SHP77 treated with DMSO at 0.1 percent for 48 hours (cell line): ENCODE measurements around the gene ZNF74.
A peak's percentile ranks its signal among the peaks of the same experiment; 100 is the strongest.
"Not testable (repeated sequence)": the region's sequence is repeated elsewhere in the genome, so short reads cannot be mapped to it uniquely, and the experiment has no call there.

ENCODE experiments used
- DNase-seq: peaks from one replicate; lab custom pipeline; 2025; lab: John Stamatoyannopoulos, UW

The ZNF74 gene

DNA sequence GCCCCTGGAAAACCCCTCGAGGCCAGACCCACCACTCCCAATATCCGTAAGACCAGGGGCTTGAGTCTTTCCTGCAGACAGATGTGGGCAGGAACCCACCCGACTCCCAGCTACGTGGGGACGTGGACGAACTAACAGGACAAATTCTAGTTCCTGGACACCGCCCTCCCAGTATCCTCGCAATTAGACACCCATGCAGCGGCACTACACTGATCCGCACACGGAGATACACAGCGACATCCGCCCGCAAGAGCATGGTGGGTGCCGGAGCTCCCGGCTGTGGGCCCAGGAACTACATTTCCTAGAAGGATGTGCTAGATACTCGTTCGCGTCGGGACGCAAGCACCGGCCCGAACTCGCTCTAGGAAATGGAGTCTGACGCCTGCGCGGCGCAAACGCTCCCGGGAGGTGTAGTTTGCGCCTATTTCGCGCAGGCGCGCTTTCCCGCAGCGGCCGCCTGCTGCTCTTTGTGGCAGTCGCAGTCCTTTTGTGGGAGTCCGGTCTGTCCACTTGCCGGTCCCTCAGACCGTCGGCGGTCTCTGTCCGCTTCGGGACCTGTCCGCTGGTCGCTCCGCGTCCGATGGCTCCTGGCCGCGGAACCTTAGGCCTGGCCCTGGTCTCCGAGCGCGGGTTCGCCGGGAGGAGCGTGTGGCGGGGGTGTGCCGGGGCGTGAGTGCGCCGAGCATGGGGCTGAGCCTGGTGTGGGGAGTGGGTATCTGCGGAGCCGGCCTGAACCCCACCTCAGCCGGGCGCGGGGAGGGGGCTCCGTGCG lies at the start of gene ZNF74:
Gene ZNF74 (plus strand): TSS at position 447 of the 772 bp plus-strand sequence. CDS start 478 bp downstream, outside the sequence.
- peak; percentile 83 for DNase-seq

DNA sequence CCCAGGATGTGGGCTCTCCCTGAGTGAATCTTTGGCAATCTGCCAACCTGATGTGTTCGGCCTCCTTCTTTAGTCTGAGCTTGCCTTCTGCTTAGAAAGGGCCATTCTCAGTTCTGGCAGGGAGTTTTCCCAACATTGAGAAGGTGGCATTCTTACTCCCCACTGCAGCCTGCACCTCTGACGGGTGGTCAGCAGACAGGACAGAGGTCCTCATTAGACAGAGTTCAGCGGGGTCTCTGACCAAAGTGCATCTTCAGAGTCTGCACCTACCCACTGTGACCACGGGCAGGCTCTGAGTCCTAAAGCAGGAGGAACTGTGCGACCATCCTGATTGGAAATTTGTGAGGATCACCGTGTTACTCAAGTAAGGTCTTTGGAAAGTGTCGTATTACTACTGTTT lies 47.4 kb upstream of the ZNF74 start:
- DNase-seq: not testable (repeated sequence)

DNA sequence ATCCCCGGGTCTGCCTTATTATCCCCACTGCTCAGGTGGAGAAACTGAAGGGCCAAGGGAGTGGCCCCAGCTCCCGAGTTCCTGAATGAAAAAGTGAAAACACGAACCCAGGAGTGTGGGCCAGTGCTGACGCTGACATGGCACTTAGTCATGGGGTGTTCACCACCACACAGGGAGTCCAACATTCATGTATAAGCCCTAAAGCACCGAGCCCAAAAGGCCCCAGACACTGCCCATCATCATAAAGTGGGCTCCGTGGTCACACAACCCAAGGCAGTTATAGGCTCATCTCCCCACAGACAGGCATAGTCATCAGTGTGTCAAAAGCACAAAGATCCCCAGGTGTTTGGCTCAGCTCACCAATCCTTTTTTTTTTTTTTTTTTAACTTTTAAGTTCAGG lies 41.4 kb upstream of the ZNF74 start:
- DNase-seq: not testable (repeated sequence)

DNA sequence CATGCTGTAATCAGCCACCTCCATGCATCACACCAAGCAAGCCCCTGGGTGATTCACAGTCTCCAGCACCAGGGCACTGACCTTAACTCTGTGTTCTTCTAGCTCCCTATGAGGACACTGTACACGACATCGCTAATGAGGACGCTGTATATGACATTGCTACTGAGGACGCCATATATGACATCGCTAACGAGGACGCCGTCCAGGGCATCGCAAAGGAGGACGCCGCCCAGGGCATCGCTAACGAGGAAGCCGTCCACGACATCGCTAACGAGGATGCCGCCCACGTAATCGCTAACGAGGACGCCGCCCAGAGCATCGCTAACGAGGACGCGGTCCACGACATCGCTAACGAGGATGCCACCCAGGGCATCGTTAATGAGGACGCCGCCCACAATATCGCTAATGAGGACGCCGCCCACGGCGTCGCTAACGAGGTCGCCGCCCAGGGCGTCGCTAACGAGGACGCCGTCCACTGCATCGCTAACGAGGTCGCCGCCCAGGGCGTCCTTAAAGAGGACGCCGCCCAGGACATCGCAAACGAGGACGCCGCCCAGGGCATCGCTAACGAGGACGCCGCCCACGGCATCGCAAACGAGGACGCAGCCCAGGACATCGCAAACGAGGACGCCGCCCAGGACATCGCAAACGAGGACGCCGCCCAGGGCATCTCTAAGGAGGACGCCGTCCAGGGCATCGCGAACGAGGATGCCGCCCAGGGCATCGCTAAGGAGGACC lies 39.5 kb upstream of the ZNF74 start:
- no peak for DNase-seq

DNA sequence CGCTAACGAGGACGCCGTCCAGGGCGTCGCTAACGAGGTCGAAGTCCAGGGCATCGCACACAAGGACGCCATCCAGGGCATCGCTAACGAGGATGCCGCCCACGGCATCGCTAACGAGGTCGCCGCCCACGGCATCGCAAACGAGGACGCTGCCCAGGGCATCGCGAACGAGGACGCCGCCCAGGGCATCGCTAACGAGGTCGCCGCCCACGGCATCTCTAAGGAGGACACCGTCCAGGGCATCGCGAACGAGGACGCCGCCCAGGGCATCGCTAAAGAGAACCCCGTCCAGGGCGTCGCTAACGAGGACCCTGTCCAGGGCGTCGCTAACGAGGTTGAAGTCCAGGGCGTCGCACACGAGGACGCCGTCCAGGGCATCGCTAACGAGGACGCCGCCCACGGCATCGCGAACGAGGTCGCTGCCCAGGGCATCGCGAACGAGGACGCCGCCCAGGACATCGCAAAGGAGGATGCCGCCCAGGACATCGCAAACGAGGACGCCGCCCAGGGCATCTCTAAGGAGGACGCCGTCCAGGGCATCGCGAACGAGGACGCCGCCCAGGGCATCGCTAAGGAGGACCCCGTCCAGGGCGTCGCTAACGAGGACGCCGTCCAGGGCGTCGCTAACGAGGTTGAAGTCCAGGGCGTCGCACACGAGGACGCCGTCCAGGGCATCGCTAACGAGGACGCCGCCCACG lies 37.9 kb upstream of the ZNF74 start:
- DNase-seq: not testable (repeated sequence)

DNA sequence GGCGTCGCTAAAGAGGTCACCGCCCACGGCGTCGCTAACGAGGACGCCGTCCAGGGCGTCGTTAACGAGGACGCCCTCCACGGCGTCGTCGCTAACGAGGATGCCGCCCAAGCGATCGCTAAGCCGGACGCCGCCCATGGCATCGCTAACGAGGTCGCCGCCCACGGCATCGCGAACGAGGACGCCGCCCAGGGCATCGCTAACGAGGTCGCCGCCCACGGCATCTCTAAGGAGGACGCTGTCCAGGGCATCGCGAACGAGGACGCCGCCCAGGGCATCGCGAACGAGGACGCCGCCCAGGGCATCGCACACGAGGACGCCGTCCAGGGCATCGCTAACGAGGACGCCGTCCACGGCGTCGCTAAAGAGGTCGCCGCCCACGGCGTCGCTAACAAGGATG lies 37.0 kb upstream of the ZNF74 start:
- DNase-seq: not testable (repeated sequence)

DNA sequence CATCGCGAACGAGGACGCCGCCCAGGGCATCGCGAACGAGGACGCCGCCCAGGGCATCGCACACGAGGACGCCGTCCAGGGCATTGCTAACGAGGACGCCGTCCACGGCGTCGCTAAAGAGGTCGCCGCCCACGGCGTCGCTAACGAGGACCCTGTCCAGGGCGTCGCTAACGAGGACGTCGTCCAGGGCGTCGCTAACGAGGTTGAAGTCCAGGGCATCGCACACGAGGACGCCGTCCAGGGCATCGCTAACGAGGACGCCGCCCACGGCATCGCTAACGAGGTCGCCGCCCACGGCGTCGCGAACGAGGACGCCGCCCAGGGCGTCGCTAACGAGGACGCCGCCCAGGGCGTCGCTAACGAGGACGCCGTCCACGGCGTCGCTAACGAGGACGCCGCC lies 36.0 kb upstream of the ZNF74 start:
- not testable (repeated sequence) for DNase-seq

DNA sequence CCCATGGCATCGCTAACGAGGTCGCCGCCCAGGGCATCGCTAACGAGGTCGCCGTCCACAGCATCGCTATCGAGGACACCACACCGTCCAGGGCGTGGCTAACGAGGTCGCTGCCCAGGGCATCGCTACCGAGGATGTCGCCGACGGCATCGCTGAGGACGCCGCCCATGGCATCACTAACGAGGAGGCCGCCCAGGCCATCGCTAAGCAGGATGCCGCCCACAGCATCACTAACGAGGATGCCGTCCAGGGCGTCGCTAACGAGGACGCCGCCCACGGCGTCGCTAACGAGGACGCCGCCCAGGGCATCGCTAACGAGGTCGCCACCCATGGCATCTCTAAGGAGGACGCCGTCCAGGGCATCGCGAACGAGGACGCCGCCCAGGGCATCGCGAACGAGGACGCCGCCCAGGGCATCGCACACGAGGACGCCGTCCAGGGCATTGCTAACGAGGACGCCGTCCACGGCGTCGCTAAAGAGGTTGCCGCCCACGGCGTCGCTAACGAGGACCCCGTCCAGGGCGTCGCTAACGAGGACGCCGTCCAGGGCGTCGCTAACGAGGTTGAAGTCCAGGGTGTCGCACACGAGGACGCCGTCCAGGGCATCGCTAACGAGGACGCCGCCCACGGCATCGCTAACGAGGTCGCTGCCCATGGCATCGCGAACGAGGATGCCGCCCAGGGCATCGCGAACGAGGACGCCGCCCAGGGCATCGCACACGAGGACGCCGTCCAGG lies 35.3 kb upstream of the ZNF74 start:
- DNase-seq: not testable (repeated sequence)

DNA sequence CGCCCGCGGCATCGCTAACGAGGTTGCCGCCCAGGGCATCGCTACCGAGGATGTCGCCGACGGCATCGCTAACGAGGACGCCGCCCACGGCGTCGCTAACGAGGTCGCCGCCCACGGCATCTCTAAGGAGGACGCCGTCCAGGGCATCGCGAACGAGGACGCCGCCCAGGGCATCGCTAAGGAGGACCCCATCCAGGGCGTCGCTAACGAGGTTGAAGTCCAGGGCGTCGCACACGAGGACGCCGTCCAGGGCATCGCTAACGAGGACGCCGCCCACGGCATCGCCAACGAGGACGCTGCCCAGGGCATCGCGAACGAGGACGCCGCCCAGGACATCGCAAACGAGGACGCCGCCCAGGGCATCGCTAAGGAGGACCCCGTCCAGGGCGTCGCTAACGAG lies 33.7 kb upstream of the ZNF74 start:
- not testable (repeated sequence) for DNase-seq

DNA sequence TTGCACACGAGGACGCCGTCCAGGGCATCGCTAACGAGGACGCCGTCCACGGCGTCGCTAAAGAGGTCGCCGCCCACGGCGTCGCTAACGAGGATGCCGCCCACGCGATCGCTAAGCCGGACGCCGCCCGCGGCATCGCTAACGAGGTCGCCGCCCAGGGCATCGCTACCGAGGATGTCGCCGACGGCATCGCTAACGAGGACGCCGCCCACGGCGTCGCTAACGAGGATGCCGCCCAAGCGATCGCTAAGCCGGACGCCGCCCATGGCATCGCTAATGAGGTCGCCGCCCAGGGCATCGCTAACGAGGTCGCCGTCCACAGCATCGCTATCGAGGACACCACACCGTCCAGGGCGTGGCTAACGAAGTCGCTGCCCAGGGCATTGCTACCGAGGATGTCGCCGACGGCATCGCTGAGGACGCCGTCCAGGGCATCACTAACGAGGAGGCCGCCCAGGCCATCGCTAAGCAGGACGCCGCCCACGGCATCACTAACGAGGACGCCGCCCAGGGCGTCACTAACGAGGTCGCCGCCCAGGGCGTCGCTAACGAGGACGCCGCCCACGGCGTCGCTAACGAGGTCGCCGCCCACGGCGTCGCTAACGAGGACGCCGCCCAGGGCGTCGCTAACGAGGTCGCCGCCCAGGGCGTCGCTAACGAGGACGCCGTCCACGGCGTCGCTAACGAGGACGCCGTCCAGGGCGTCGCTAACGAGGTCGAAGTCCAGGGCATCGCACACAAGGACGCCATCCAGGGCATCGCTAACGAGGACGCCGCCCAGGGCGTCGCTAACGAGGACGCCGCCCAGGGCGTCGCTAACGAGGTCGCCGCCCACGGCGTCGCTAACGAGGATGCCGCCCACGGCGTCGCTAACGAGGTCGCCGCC lies 32.8 kb upstream of the ZNF74 start:
- DNase-seq: not testable (repeated sequence)

DNA sequence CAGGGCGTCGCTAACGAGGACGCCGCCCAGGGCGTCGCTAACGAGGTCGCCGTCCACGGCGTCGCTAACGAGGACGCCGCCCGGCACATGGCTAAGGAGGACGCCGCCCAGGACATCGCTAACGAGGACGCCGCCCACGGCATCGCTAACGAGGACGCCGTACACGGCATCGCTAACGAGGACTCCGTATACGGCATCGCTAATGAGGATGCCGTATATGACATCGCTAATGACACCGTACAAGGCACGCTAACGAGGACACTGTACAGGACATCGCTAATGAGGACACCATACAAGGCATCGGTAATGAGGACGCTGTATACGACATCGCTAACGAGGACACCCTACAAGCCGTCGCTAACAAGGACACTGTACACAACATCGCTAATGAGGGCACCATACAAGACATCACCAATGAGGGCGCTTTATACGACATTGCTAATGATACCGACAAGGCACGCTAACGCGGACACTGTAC lies 32.2 kb upstream of the ZNF74 start:
- DNase-seq: not testable (repeated sequence)

DNA sequence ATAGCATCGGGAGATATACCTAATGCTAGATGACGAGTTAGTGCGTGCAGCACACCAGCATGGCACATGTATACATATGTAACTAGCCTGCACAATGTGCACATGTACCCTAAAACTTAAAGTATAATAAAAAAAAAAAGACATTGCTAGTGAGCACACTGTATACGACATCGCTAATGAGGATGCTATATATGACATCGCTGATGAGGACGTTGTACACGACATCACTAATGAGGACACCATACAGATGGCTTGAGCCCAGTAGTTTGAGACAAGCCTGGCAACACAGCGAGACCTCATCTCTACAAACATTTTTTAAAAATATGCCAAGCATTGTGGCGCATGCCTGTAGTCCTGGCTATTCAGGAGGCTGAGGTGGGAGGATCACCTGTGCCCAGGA lies 31.5 kb upstream of the ZNF74 start:
- not testable (repeated sequence) for DNase-seq

DNA sequence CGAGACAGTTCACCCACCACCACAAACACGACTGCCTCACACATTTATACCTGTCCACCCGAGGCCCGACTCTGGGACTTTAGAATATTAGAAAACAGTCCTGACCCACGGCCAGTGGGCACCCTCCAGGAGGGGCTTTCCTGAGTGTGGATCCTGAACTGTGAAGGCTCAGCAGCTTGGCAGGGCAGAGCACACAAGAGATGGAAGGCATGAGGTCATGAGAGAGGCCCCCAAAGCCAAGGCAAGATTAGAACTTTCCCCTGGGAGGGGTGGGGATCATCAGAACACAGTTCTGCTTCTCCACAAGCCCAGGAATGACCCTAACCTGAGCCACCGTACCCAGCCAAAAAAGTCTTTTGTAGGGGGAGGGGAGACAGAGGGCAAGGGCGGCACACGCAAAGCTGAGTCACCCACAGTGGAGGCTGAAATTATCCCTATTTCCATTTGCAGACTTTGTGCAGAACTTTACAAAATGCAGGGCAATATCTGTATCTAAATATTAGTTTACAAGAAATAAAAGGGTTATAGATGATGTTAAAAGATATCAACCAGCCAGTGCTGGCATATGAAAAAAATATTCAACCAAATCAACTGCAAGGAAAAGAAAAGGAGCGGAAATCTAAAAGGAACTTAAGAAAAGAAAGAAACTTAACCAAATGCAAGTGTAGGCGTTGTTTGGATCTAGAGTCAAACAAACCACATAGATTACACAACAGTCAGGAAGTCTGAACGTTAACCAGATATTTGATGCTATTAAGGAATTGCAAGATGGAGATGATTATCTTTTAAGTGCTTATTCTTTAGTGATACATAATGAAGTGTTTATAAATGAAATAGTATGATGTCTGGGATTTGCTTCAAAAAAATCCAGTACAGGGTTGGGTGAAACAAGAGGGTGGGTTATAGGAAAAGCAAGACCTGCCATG lies 29.4 kb upstream of the ZNF74 start:
- not testable (repeated sequence) for DNase-seq

DNA sequence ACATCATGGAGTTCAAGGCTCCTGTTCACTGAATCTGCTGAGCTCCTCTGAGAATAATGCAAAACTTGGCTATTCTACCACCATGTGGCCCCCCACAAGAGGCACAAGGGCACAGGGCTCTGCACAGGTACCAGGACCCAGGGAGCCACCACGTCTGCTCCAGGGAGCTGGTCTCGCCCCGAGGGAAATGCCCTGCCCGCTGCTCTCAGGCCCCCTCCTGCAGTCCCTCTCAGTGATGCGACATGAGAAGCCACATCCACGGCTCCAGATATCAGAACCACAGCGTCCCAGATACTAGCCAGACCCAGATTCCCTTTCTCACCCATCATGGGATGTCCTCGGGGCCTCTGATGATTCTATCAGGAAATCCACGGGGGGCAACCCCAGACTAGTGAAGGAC lies 27.1 kb upstream of the ZNF74 start:
- DNase-seq: not testable (repeated sequence)

DNA sequence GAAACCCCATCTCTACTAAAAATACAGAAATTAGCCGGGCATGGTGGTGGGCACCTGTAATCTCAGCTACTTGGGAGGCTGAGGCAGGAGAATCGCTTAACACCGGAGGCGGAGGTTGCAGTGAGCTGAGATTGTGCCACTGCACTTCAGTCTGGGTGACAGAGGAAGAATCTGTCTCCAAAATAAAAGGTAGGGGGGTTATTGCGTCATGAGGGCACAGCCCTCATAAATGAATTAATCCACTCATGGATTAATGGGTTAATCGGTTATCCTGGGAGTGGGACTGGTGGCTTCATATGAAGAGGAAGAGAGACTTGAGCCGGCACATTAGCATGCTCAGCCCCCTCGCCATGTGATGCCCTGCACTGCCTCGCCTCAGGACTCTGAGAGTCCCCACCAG lies 25.1 kb upstream of the ZNF74 start:
- not testable (repeated sequence) for DNase-seq

DNA sequence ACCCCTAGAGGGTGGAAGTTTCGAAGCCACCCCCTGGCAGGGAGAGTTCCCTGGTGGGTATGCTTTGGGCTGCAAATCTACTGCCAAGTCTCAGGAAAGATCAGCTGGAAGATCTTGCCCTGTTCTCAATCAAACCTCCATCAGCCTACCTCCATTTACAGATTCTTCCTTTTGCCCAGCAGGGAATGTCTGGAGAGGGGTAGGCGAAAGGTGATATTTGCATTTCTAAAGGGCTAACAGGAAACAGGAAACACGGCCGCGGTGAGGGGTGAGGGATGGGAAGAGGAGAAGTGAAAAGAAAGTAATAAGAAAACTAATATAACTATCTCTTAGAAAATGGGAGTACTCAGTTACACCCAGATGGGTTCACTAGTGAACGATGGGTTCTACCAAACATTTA lies 22.3 kb upstream of the ZNF74 start:
- DNase-seq: not testable (repeated sequence)

DNA sequence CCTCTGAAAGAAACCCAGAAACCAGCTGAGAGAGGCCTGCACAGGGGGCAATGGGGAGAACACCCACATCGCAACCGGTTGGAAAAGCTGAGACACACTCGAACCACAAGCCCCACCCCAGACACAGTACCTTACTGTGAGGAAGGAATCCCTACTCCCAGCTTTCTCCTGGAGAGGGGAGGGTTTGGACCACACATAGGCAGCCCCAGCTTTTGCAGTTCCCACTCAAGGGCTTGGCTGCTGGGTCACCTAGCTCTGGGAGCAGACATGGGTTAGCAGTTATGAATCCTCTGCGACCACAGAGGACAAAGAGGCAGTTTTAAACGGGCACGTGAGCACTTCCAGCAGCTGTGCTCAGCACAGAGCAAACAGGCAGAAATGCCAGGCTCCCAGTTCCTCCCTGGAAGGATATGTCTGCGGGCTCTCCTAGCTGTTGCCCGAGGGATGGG lies 21.5 kb upstream of the ZNF74 start:
- peak; percentile 51 for DNase-seq

DNA sequence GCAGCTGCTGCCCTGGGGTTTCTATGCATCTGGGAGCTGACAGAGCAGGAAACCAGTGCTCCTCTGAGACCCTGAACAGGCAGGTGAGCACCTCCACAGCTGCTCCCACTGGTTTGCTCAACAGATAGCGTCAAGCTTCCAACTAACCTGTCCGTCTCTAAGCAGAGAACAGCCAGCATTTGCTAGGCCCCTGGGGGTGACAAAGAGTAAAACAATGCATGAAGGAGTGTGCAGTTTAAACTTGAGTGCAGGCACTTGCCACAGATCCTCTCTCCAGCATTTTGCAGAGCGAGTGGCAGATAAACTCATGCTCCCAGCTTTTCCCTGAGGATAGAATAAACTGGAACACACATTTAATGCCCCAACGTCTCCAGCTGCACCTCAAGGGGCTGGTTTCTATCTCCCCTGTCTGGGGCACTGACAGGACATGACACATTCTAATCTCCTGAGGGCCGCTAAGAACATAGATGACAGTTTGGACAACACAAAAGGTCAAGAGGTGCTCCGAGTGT lies 20.7 kb upstream of the ZNF74 start:
- DNase-seq: not testable (repeated sequence)

DNA sequence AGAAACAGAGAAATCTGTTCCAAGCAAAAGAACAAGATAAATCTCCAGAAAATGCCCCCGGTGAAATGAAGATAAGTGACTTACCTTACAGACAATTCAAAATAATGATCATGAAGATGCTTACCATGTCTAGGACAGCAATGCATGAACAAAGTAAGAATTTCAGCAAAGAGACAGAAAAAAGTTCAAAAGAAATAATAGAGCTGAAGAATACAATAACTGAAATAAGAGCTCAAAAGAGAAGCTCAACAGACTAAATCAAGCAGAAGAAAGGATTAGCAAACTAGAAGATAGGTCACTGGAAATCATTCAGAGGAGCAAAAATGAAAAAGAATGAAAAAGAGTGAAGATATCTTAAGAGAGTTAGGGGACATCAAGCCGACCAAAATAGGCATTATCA lies 19.8 kb upstream of the ZNF74 start:
- DNase-seq: not testable (repeated sequence)
